Trophoblast cell (in vitro differentiated cells and primary cell): Measurements from ENCODE around the gene EFCAB10.
A peak's percentile ranks its signal among the peaks of the same experiment; 100 is the strongest.

Experiments used
- DNase-seq, 2 donors: peaks; one replicate each; pipeline ENCODE4 v3.0.0-alpha.2; 2016
- H2AFZ ChIP-seq: 2 replicates; pipeline ENCODE4 v1.6.1; 2013; ENCODE audit warnings: low read length, moderate library complexity, mild to moderate bottlenecking; ENCODE audit not compliant: insufficient read depth, poor library complexity
- H2AK5ac ChIP-seq: 2 replicates; pipeline ENCODE4 v1.6.1; 2013; ENCODE audit warnings: mild to moderate bottlenecking, low read length
- H2BK120ac ChIP-seq: 2 replicates; pipeline ENCODE4 v1.6.1; 2013; ENCODE audit warnings: low read length, mild to moderate bottlenecking, moderate library complexity; ENCODE audit not compliant: insufficient read depth, poor library complexity
- H2BK12ac ChIP-seq: 2 replicates; pipeline ENCODE4 v1.6.1; 2013; ENCODE audit warnings: mild to moderate bottlenecking, low read length, moderate library complexity
- H2BK5ac ChIP-seq: 2 replicates; pipeline ENCODE4 v1.6.1; 2013; ENCODE audit warnings: low read length, low read depth, moderate library complexity, mild to moderate bottlenecking; ENCODE audit not compliant: poor library complexity
- H3K14ac ChIP-seq: 2 replicates; pipeline ENCODE4 v1.6.1; 2013; ENCODE audit warnings: mild to moderate bottlenecking, low read length
- H3K18ac ChIP-seq: 2 replicates; pipeline ENCODE4 v1.6.1; 2013; ENCODE audit warnings: mild to moderate bottlenecking, low read length
- H3K23ac ChIP-seq: 2 replicates; pipeline ENCODE4 v1.6.1; 2013; ENCODE audit warnings: low read length
- H3K27ac ChIP-seq: 2 replicates; pipeline ENCODE4 v1.5.1; 2013; ENCODE audit warnings: low read depth, mild to moderate bottlenecking, inconsistent platforms, low read length, moderate library complexity
- H3K27me3 ChIP-seq: 2 replicates; pipeline ENCODE4 v1.6.1; 2013; ENCODE audit warnings: inconsistent platforms, mild to moderate bottlenecking, low read length, moderate library complexity; ENCODE audit not compliant: insufficient read depth
- H3K36me3 ChIP-seq, 2 experiments: 1 replicate in 1 of 2; 2 replicates in 1 of 2; pipeline ENCODE4 v1.6.1; 2013; ENCODE audit warnings: low read length in 2 of 2, mild to moderate bottlenecking in 2 of 2, moderate library complexity in 1 of 2; ENCODE audit not compliant: insufficient read depth in 2 of 2, control insufficient read depth in 1 of 2
- H3K4ac ChIP-seq: 2 replicates; pipeline ENCODE4 v1.6.1; 2013; ENCODE audit warnings: low read depth, mild to moderate bottlenecking, low read length, moderate library complexity
- H3K4me1 ChIP-seq, 2 experiments: 1 replicate in 1 of 2; 2 replicates in 1 of 2; pipeline ENCODE4 v1.6.1; 2013; ENCODE audit warnings: low read length in 2 of 2, mild to moderate bottlenecking in 2 of 2, moderate library complexity in 1 of 2; ENCODE audit not compliant: insufficient read depth in 2 of 2, control insufficient read depth in 1 of 2
- H3K4me2 ChIP-seq: 2 replicates; pipeline ENCODE4 v1.6.1; 2013; ENCODE audit warnings: inconsistent platforms, mild to moderate bottlenecking, low read length, moderate library complexity
- H3K4me3 ChIP-seq: 2 replicates; pipeline ENCODE4 v1.5.1; 2013; ENCODE audit warnings: mild to moderate bottlenecking, low read depth, low read length, inconsistent platforms
- H3K79me1 ChIP-seq: one replicate; pipeline ENCODE4 v1.6.1; 2013; ENCODE audit warnings: low read length
- H3K79me2 ChIP-seq: 2 replicates; pipeline ENCODE4 v1.6.1; 2013; ENCODE audit warnings: low read length, mild to moderate bottlenecking; ENCODE audit not compliant: control insufficient read depth, insufficient read depth, poor library complexity
- H3K9ac ChIP-seq: 2 replicates; pipeline ENCODE4 v1.6.1; 2013; ENCODE audit warnings: mild to moderate bottlenecking, low read length
- H3K9me3 ChIP-seq: 2 replicates; pipeline ENCODE4 v1.6.1; 2013; ENCODE audit warnings: low read depth, mild to moderate bottlenecking, control low read depth, inconsistent platforms, low read length; ENCODE audit not compliant: insufficient read depth
- H4K12ac ChIP-seq: 2 replicates; pipeline ENCODE4 v1.6.1; 2013; ENCODE audit warnings: low read depth, mild to moderate bottlenecking, low read length, moderate library complexity
- H4K8ac ChIP-seq: 2 replicates; pipeline ENCODE4 v1.6.1; 2013; ENCODE audit warnings: low read depth, mild to moderate bottlenecking, low read length, moderate library complexity
- H4K91ac ChIP-seq: one replicate; pipeline ENCODE4 v1.6.1; 2013; ENCODE audit warnings: low read depth, mild to moderate bottlenecking, low read length, moderate library complexity
- WGBS: extraction: QIAGEN DNeasy Blood & Tissue Kit; methylation state at CpG from one replicate; pipeline ENCODE4 v1.1.7; 2013; ENCODE audit warnings: missing lambda C conversion rate; ENCODE audit not compliant: insufficient read length, insufficient coverage; ENCODE audit errors: extremely low coverage; 5-methylcytosine and 5-hydroxymethylcytosine counted together

The EFCAB10 gene

GRCh38 chr7:105580022-105580740 lies 1.1 kb downstream of the EFCAB10 start:
- H4K8ac ChIP-seq = no peak overlapping the region
- H3K4ac ChIP-seq = no peak overlapping the region
- peaks cover 2% of the 10 kb centered on the region in 2 experiments for H3K4me1 ChIP-seq
- H3K23ac ChIP-seq = no peak overlapping the region
- H3K14ac ChIP-seq = no peak overlapping the region
- no peaks in the 10 kb centered on the region for H3K79me2 ChIP-seq
- no peaks in the 10 kb centered on the region for H3K27me3 ChIP-seq
- DNase-seq = peak; percentile 47 to 63
- no peak overlapping the region for H2AFZ ChIP-seq
- H2BK5ac ChIP-seq = no peak overlapping the region
- no peak overlapping the region for H4K91ac ChIP-seq
- no peak overlapping the region for H2BK12ac ChIP-seq
- H3K36me3 ChIP-seq = peaks cover 0 to 2% of the 10 kb centered on the region in 2 experiments
- H2BK120ac ChIP-seq = no peak overlapping the region
- H4K12ac ChIP-seq = no peak overlapping the region
- no CpG with 5 or more reads among the region's 22 CpGs for WGBS
- peaks cover 4% of the 10 kb centered on the region for H3K9me3 ChIP-seq
- H3K79me1 ChIP-seq = no peaks in the 10 kb centered on the region
- H3K18ac ChIP-seq = no peak overlapping the region
- no peak overlapping the region for H3K4me3 ChIP-seq
- H3K27ac ChIP-seq = no peak overlapping the region
- H2AK5ac ChIP-seq = no peak overlapping the region
- H3K4me2 ChIP-seq = no peak overlapping the region
- H3K9ac ChIP-seq = no peak overlapping the region

- Histone ChIP-seq H3K18ac (no peak overlapping the region), H2BK12ac (no peak overlapping the region), H3K9ac (no peak overlapping the region), H2BK5ac (no peak overlapping the region), H3K27me3 (no peaks in the 10 kb centered on the region), H2BK120ac (no peak overlapping the region), H2AFZ (no peak overlapping the region), H3K23ac (no peak overlapping the region), H3K4ac (no peak overlapping the region), H4K12ac (no peak overlapping the region), H3K14ac (no peak overlapping the region), H3K79me2 (no peaks in the 10 kb centered on the region), H3K79me1 (no peaks in the 10 kb centered on the region), H3K4me3 (no peak overlapping the region), H3K4me2 (no peak overlapping the region), H4K91ac (no peak overlapping the region), H3K36me3 (no peaks in the 10 kb centered on the region), H3K4me1 (peaks cover 2% of the 10 kb centered on the region in 2 experiments), H4K8ac (no peak overlapping the region), H3K27ac (no peak overlapping the region), H2AK5ac (no peak overlapping the region), H3K9me3 (peaks cover 2% of the 10 kb centered on the region)
- DNase-seq = no peak
Observed at GRCh38 chr7:105578496-105578895, 2.8 kb downstream of the EFCAB10 start.

GRCh38 chr7:105577251-105577650 lies 4.0 kb downstream of the EFCAB10 start:
- H3K36me3 ChIP-seq = no peaks in the 10 kb centered on the region
- H3K9me3 ChIP-seq = peaks cover 2% of the 10 kb centered on the region
- peaks cover 2% of the 10 kb centered on the region in 2 experiments for H3K4me1 ChIP-seq
- no peak overlapping the region for H3K14ac ChIP-seq
- H3K9ac ChIP-seq = no peak overlapping the region
- no peaks in the 10 kb centered on the region for H3K79me2 ChIP-seq
- peak overlapping the region; percentile 18 for H4K12ac ChIP-seq
- no peak overlapping the region for H3K4ac ChIP-seq
- H2BK5ac ChIP-seq = no peak overlapping the region
- no peak overlapping the region for H4K91ac ChIP-seq
- H3K4me2 ChIP-seq = no peak overlapping the region
- no peak overlapping the region for H2AK5ac ChIP-seq
- WGBS = no CpG with 5 or more reads among the region's 1 CpG
- no peaks in the 10 kb centered on the region for H3K27me3 ChIP-seq
- H2AFZ ChIP-seq = no peak overlapping the region
- no peak overlapping the region for H4K8ac ChIP-seq
- H3K23ac ChIP-seq = no peak overlapping the region
- no peak overlapping the region for H3K4me3 ChIP-seq
- no peak overlapping the region for H3K18ac ChIP-seq
- no peak overlapping the region for H3K27ac ChIP-seq
- H2BK12ac ChIP-seq = no peak overlapping the region
- no peaks in the 10 kb centered on the region for H3K79me1 ChIP-seq
- H2BK120ac ChIP-seq = no peak overlapping the region
- no peak for DNase-seq

GRCh38 chr7:105571891-105572290 lies 9.4 kb downstream of the EFCAB10 start:
- Histone ChIP-seq H2BK120ac (no peak overlapping the region), H2BK12ac (no peak overlapping the region), H3K4ac (no peak overlapping the region), H3K4me2 (no peak overlapping the region), H2AFZ (no peak overlapping the region), H3K4me3 (no peak overlapping the region), H3K9ac (no peak overlapping the region), H3K36me3 (peaks cover 6 to 8% of the 10 kb centered on the region in 2 experiments), H3K23ac (no peak overlapping the region), H4K91ac (no peak overlapping the region), H3K4me1 (no peaks in the 10 kb centered on the region), H2AK5ac (no peak overlapping the region), H3K9me3 (no peaks in the 10 kb centered on the region), H3K18ac (no peak overlapping the region), H3K27ac (no peak overlapping the region), H2BK5ac (no peak overlapping the region), H3K27me3 (no peaks in the 10 kb centered on the region), H3K79me2 (no peaks in the 10 kb centered on the region), H4K12ac (no peak overlapping the region), H3K79me1 (no peaks in the 10 kb centered on the region), H3K14ac (no peak overlapping the region), H4K8ac (no peak overlapping the region)
- no CpG with 5 or more reads among the region's 2 CpGs for WGBS
- no peak for DNase-seq
